Subcutaneous adipose tissue (tissue), 4 donors: ENCODE data around the gene GADD45A. TPM values are rescaled to one million over a fixed set of nuclear protein-coding genes. Genes with fewer than 3 reads are reported as not detected.

ENCODE experiments used
- total RNA-seq, 4 donors: library from RNA; depleted of rRNA; stranded (reverse); fragments of >200 nt; gene quantifications; one replicate each; pipeline ENCODE4 v1.1.0, GENCODE V29; 2016
- TF ChIP-seq, protein P1 (sequence below): fragments of 450-650 bp; IDR thresholded peaks from one replicate; pipeline ENCODE4 v1.5.1; 2016; ENCODE audit warnings: low read depth, mild to moderate bottlenecking, control low read depth, antibody characterized with exemption, moderate library complexity

Gene GADD45A
- total RNA-seq, 4 donors from 2014 or later = 45.9 to 85.5 (median 66.8) TPM

DNA sequence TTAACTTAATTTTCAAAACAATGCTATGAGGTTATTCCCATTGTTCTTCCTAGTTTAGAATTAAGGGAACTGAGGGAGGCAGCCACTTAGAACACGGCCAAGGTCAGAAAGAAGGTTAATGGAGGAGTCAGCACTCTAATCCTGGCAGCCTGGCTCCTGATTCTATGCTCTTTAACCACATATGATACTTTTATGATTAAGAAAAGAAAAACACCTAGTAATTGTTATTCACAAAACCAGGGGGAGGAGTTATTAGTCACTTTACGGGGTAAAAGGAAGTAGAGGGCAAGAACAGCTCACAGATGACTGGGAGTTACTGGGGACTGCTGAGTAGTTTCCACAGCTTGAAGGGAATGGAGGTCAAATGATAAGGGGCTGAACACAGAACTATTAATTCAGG lies 38.6 kb downstream of the GADD45A start:
- TF ChIP-seq, protein P1, sequence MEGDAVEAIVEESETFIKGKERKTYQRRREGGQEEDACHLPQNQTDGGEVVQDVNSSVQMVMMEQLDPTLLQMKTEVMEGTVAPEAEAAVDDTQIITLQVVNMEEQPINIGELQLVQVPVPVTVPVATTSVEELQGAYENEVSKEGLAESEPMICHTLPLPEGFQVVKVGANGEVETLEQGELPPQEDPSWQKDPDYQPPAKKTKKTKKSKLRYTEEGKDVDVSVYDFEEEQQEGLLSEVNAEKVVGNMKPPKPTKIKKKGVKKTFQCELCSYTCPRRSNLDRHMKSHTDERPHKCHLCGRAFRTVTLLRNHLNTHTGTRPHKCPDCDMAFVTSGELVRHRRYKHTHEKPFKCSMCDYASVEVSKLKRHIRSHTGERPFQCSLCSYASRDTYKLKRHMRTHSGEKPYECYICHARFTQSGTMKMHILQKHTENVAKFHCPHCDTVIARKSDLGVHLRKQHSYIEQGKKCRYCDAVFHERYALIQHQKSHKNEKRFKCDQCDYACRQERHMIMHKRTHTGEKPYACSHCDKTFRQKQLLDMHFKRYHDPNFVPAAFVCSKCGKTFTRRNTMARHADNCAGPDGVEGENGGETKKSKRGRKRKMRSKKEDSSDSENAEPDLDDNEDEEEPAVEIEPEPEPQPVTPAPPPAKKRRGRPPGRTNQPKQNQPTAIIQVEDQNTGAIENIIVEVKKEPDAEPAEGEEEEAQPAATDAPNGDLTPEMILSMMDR = no peak

DNA sequence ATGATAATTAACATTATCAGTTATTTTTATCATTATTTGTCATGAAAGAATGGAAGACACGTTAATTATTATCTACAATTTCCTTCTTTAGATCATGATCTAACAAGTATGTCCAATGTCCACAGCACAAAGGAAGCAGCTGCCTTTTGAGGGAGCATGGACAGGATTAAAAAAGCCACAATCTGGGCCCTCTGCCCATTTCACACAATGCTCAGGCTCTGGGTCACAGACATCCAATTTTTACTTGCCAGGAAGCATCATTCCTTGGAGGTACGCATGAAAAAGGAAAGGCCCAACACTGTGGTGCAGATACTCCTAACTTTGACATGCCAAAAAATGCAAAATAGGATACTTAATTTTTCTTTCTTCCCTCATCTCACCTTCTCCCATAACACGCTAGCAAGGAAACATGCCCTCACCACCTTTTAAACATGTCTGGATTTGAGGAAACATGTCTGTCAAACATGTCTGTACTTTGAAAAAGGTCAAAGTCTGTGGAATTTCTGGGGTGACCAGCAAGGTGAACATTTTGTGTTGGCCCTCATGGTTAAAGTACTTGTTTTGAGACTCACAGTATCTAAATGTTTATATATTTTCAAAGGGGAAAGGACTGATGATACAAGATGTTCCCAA lies 40.0 kb downstream of the GADD45A start:
- TF ChIP-seq, protein P1 = no peak

DNA sequence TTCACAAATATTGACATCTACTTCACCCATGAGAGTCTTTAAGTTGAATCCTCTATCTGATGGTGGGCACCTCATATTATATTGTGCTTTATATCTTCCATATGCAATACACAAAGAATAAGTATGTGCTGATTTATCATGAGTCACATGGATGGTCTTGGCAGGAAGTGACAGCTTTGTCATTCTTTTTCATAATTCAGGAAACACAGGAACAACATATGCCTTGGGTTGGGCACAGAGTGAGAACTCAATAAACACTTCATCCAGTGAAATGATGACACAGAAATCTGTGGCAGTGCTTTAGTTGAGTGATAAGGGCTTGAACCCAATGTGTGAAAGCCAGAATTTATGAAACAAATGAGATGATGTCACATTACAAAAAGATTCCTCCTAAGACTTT lies 41.2 kb downstream of the GADD45A start:
- TF ChIP-seq, protein P1 = no peak

DNA sequence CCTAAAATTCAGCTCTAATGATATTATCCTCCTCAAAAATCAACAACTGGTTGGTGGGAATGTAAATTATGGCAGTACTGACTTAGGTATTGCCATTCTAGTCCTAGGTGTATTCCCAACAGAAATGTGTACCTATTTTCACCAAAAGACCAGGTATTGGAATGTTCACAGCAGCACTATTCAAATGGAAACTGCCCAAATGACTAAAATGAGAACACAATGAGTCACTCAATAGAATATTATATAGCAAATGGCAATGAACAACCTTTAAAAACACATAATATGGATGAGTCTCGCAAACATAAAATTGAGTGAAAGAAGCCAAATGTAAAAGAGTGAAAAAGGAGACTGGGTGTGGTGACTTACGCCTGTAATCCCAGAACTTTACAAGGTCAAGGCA lies 44.9 kb downstream of the GADD45A start:
- TF ChIP-seq, protein P1 = no peak

DNA sequence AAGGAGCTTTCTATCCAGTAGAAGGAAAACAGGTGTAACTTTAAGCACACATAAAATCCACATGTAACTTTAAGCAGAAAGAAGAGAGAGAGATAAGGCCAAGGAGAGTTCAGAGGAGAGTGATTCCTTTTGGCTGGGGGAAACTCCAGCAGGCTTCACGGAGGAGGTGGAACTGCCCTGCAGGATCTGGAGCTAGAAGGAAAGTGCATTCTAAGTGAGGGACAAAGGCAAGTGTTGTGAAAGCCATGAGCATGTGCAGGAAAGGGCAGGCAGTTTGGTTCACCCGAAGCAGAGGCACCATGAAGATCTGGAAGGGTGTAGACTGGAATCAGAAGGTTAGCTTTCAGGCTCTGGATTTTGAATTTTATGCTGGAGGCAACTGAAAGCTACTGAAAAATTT lies 46.3 kb downstream of the GADD45A start:
- TF ChIP-seq, protein P1 = no peak

DNA sequence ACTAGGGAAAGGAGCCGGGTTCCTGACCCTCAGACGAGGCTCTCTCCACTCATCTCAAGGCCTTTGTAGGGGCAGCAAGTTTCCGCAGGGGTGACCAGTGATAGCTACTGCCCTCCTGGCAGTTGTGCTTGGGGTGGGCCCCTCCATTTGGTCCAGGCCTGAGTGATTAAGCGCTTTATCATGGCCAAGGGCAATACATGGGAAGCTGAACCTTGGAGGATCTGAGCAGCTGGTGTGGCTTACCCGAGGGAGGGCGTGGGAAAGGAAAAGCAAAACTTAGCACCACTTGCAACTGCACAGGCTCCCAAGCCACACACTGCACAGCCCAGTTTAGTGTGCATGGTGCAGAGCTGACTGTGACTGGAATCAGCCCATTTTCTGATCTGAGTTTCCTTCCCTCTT lies 47.8 kb downstream of the GADD45A start:
- TF ChIP-seq, protein P1 = no peak

DNA sequence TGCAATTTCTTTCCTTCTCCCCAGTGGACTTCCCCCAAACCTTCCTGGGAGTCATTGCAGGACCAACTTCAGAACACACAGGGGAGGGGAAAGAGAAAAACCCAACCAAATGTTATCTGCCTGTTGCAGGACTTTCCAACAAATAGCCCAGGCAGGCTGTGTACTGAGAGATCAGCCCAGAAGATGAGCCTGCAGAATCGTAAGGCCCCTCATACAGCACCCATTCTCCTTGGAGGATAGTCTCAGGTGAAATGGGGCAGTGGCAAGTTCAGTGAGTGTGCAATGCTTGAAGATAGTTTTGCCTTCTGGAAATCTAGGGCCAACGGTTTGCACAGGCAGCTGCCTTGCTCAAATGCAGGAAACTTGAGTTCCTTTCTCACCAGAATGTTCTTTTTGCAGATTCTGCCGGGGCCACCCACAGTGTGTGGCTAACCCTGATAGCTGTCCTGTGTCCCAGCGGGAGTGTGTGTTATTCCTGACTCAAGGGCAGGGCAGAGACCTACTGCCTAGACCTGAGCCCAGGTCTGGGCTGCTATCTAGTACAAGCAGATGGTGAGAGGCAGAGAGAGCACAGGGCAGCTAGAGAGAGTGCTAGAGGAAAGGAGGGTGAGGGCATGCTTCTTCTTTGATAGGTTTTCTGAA lies 48.8 kb downstream of the GADD45A start:
- TF ChIP-seq, protein P1 = no peak
